ENCODE measurements around the gene LINGO3. TPM values are rescaled to one million over a fixed set of nuclear protein-coding genes. Genes with fewer than 3 reads are reported as not detected.

The LINGO3 gene
- total RNA-seq, 6 donors from 2014 or later: 0.10 to 0.61 (median 0.17) TPM; not detected in 3

- peaks cover 2 to 35% (median 17%) of the 10 kb centered on the region in 4 donors for H3K27me3 ChIP-seq
- TF ChIP-seq POLR2A (IDR thresholded peaks at IDR 0.05) (no peak), POLR2AphosphoS5 (IDR thresholded peaks at IDR 0.05) (no peak), CTCF (IDR thresholded peaks at IDR 0.05) (no peak), EP300 (IDR thresholded peaks at IDR 0.05) (no peak)
- DNase-seq (no peak), ATAC-seq (ENCODE audit: low FRiP score in 2 of 2) (no peak)
- no peak overlapping the region for H3K27ac ChIP-seq
- H3K36me3 ChIP-seq: no peaks in the 10 kb centered on the region
- H3K4me1 ChIP-seq: peaks cover 5 to 19% (median 13%) of the 10 kb centered on the region in 4 donors
- H3K9me3 ChIP-seq: no peaks in the 10 kb centered on the region
- WGBS, 2 donors: 68 to 72% methylated on average over 25 to 26 of the region's 26 CpGs
- H3K4me3 ChIP-seq: no peak overlapping the region
Measured at GRCh38 chr19:2303211-2303798, 4.6 kb downstream of the LINGO3 start.

- Histone ChIP-seq H3K4me3 (peak overlapping the region in 1 of 4 donors; percentile 11), H3K36me3 (no peaks in the 10 kb centered on the region), H3K27me3 (peaks cover 2 to 29% (median 14%) of the 10 kb centered on the region in 4 donors), H3K9me3 (no peaks in the 10 kb centered on the region), H3K4me1 (peaks cover 5 to 13% (median 10%) of the 10 kb centered on the region in 4 donors), H3K27ac (no peak overlapping the region)
- WGBS, 2 donors: 15 to 16% methylated on average over 25 to 38 of the region's 62 CpGs
- peak in 1 of 2 donors; percentile 64 for ATAC-seq (ENCODE audit: low FRiP score in 2 of 2)
- DNase-seq: peak; percentile 49 to 87
- TF ChIP-seq CTCF (IDR thresholded peaks at IDR 0.05): no peak
- no peak for TF ChIP-seq POLR2A (IDR thresholded peaks at IDR 0.05)
- TF ChIP-seq POLR2AphosphoS5 (IDR thresholded peaks at IDR 0.05): no peak
- TF ChIP-seq EP300 (IDR thresholded peaks at IDR 0.05): no peak
Measured at GRCh38 chr19:2302319-2303210, 5.4 kb downstream of the LINGO3 start.

- no peak for DNase-seq
- ATAC-seq (ENCODE audit: low FRiP score in 2 of 2): no peak
- no peak overlapping the region for H3K27ac ChIP-seq
- no peaks in the 10 kb centered on the region for H3K9me3 ChIP-seq
- H3K4me3 ChIP-seq: no peak overlapping the region
- TF ChIP-seq CTCF (IDR thresholded peaks at IDR 0.05) (no peak), POLR2AphosphoS5 (IDR thresholded peaks at IDR 0.05) (no peak), EP300 (IDR thresholded peaks at IDR 0.05) (no peak), POLR2A (IDR thresholded peaks at IDR 0.05) (no peak)
- WGBS, 2 donors: 68 to 76% methylated on average over 13 of the region's 17 CpGs
- H3K4me1 ChIP-seq: peaks cover 5 to 12% (median 10%) of the 10 kb centered on the region in 4 donors
- H3K27me3 ChIP-seq: peaks cover 0 to 21% (median 4%) of the 10 kb centered on the region in 4 donors
- no peaks in the 10 kb centered on the region for H3K36me3 ChIP-seq
Measured at GRCh38 chr19:2300533-2300932, 7.4 kb downstream of the LINGO3 start.

- Histone ChIP-seq H3K9me3 (no peaks in the 10 kb centered on the region), H3K4me3 (no peak overlapping the region), H3K4me1 (peaks cover 9 to 20% (median 14%) of the 10 kb centered on the region in 4 donors), H3K36me3 (no peaks in the 10 kb centered on the region), H3K27ac (no peak overlapping the region), H3K27me3 (peaks cover 0 to 12% (median 7%) of the 10 kb centered on the region in 4 donors)
- 80 to 83% methylated on average over 6 to 16 of the region's 16 CpGs for WGBS, 2 donors
- no peak for TF ChIP-seq POLR2AphosphoS5 (IDR thresholded peaks at IDR 0.05)
- TF ChIP-seq POLR2A (IDR thresholded peaks at IDR 0.05): no peak
- TF ChIP-seq EP300 (IDR thresholded peaks at IDR 0.05): no peak
- TF ChIP-seq CTCF (IDR thresholded peaks at IDR 0.05): no peak
- ATAC-seq (ENCODE audit: low FRiP score in 2 of 2) (no peak), DNase-seq (no peak)
Measured at GRCh38 chr19:2296141-2296540, 11.8 kb downstream of the LINGO3 start.
